HG03571 (cell line): ENCODE data around the gene FBLN5.

Experiments
- ATAC-seq: cut with Tn5 transposase; IDR thresholded peaks from one replicate; pipeline ENCODE4 v1.9.1; 2021; ENCODE audit not compliant: unreplicated experiment

FBLN5 gene

GRCh38 chr14:91834571-91834970, 112.9 kb downstream of the FBLN5 start:
- no peak for ATAC-seq

DNA sequence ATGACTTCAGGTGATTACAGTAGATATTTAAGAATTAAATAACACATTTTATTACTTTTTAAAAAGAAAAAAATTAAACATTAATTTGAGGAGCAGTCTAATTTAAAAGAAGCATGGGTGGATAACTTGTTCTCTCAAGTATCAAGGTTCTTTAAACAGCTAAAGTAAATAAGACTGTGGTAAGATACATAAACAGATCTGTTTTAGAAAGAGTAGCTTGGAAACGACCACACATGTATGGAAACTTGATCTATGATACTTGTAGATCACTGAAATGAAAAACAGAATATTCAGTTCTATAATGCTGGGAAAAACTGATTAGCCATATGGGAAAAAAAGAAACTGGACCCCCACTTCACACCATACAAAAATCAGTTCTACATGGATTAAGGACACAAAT, 116.2 kb downstream of the FBLN5 start:
- ATAC-seq: no peak

DNA sequence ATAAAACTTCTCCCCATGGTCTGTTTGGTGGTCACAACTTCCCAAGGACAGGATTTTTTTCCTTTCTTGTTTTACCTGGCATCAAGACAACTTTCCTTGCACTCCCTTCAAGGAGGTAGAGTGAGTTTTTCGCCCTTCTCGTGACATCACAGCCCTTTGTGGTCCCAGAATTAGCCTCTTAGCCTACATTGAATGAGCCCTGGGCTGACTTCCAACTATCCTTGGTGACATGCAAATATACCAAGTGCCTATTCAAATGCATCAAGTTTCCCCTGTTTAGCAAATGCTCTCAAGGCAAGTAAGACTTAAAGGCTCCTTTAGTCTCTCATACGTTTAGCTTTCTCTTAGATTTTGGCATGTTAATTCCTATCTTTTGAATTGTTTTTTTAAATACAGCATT, 116.7 kb downstream of the FBLN5 start:
- peak; percentile 78 for ATAC-seq

GRCh38 chr14:91829511-91829910, 118.0 kb downstream of the FBLN5 start:
- no peak for ATAC-seq

GRCh38 chr14:91827746-91828145, 119.7 kb downstream of the FBLN5 start:
- no peak for ATAC-seq
